Panc1 (cell line): ENCODE results near the gene CCS.

Source experiments
- CTCF ChIP-seq: fragments of 450-650 bp; IDR thresholded peaks from 2 replicates; pipeline ENCODE4 v1.5.1; 2017; ENCODE audit warnings: mild to moderate bottlenecking
- POLR2AphosphoS5 ChIP-seq: IDR thresholded peaks from 2 replicates; pipeline ENCODE4 v1.6.1; 2012; ENCODE audit warnings: mild to moderate bottlenecking, low read depth, low read length, moderate library complexity
- REST ChIP-seq, 2 experiments: IDR thresholded peaks; 2 replicates each; pipeline ENCODE4 v1.6.1; 2011 to 2012; ENCODE audit warnings: low read depth in 2 of 2, control low read depth in 1 of 2, low read length in 1 of 2, mild to moderate bottlenecking in 1 of 2, moderate library complexity in 1 of 2; ENCODE audit not compliant: insufficient read depth in 1 of 2
- SIN3A ChIP-seq: IDR thresholded peaks from 2 replicates; pipeline ENCODE4 v1.6.1; 2012; ENCODE audit warnings: low read depth, mild to moderate bottlenecking, low read length, moderate library complexity, borderline replicate concordance; ENCODE audit not compliant: insufficient read depth

GRCh38 chr11:66636411-66636810 is 43.4 kb downstream of the CCS start:
- TF ChIP-seq CTCF: no peak
- TF ChIP-seq REST (IDR thresholded peaks at IDR 0.05; ENCODE audit: insufficient read depth in 1 of 2, low read depth in 2 of 2, low read length in 1 of 2): no peak
- TF ChIP-seq POLR2AphosphoS5: no peak
- no peak for TF ChIP-seq SIN3A
